ENCODE data around the gene DCAF17.
"Not testable (repeated sequence)": the region's sequence is repeated elsewhere in the genome, so short reads cannot be mapped to it uniquely, and the experiment has no call there.

The DCAF17 gene

DNA sequence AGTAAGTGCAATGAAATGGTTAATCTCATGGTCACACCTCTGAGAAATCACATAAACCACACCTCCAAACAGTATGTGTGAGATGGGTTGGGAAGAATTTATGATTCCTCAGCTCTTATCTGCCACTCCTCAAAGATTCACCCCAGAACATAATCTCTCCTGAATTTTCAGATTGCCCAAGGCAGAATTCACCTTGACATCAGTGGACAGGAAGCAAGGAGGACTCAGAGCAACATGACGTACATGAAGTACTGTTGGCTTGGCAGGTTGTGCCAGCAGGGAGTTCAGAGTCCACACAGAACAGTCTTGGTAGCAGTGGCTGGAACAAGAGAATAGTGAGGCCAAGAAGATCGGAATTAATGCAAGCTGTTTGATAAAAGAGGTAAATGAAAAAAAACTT, 56.6 kb downstream of the DCAF17 start:
- Histone ChIP-seq H3K36me3 (ENCODE audit: control insufficient read depth in 1 of 2, insufficient read depth in 2 of 2, low read length in 2 of 2) (no peaks in the 10 kb centered on the region), H3K27ac (ENCODE audit: low read length) (no peak overlapping the region), H3K4me3 (ENCODE audit: low read depth in 1 of 2, low read length in 2 of 2) (no peak overlapping the region), H3K27me3 (ENCODE audit: low read depth, low read length) (no peaks in the 10 kb centered on the region), H3K9me3 (ENCODE audit: control insufficient read depth in 1 of 2, low read length in 2 of 2) (no peaks in the 10 kb centered on the region), H3K4me1 (ENCODE audit: control insufficient read depth in 1 of 2, insufficient read depth in 2 of 2, low read length in 2 of 2) (no peaks in the 10 kb centered on the region)

DNA sequence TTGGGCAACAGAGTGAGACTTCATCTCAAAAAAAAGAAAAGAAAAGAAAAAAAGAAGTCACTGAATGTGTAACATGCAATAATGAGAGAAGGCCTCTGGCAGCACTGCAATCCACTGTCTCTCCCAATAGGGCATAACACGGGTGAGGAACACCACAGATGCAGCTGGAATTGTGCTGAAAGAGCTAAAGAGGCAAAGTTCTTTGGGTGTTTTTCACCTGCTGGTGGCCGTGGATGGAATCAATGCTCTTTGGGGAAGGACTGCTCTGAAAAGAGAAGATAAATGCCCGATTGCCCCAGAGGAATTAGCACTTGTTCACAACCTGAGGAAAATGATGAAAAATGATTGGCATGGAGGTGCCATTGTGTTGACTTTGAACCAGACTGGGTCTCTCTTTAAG, 57.3 kb downstream of the DCAF17 start:
- Histone ChIP-seq H3K4me3 (ENCODE audit: low read depth in 1 of 2, low read length in 2 of 2) (no peak overlapping the region), H3K4me1 (ENCODE audit: control insufficient read depth in 1 of 2, insufficient read depth in 2 of 2, low read length in 2 of 2) (no peaks in the 10 kb centered on the region), H3K27ac (ENCODE audit: low read length) (no peak overlapping the region), H3K27me3 (ENCODE audit: low read depth, low read length) (no peaks in the 10 kb centered on the region), H3K9me3 (ENCODE audit: control insufficient read depth in 1 of 2, low read length in 2 of 2) (no peaks in the 10 kb centered on the region), H3K36me3 (ENCODE audit: control insufficient read depth in 1 of 2, insufficient read depth in 2 of 2, low read length in 2 of 2) (no peaks in the 10 kb centered on the region)

DNA sequence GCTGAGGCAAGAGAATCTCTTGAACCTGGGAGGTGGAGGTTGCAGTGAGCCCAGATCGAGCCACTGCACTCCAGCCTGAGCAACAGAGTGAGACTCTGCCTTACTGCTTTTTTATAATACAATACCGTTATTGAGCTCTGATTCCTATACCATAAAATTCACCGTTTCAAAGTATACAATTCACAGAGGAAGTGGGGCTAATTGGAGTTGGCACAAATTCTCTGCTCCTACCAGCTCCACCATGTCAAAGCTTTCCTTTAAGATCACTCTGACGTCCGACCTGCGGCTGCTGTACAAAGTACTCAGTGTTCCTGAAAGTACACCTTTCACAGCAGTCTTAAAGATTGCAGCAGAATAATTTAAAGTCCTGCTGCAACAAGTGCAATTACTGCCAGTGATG, 58.6 kb downstream of the DCAF17 start:
- Histone ChIP-seq H3K27me3 (ENCODE audit: low read depth, low read length) (no peaks in the 10 kb centered on the region), H3K9me3 (ENCODE audit: control insufficient read depth in 1 of 2, low read length in 2 of 2) (no peaks in the 10 kb centered on the region), H3K4me3 (ENCODE audit: low read depth in 1 of 2, low read length in 2 of 2) (no peak overlapping the region), H3K36me3 (ENCODE audit: control insufficient read depth in 1 of 2, insufficient read depth in 2 of 2, low read length in 2 of 2) (no peaks in the 10 kb centered on the region), H3K27ac (ENCODE audit: low read length) (no peak overlapping the region), H3K4me1 (ENCODE audit: control insufficient read depth in 1 of 2, insufficient read depth in 2 of 2, low read length in 2 of 2) (no peaks in the 10 kb centered on the region)

DNA sequence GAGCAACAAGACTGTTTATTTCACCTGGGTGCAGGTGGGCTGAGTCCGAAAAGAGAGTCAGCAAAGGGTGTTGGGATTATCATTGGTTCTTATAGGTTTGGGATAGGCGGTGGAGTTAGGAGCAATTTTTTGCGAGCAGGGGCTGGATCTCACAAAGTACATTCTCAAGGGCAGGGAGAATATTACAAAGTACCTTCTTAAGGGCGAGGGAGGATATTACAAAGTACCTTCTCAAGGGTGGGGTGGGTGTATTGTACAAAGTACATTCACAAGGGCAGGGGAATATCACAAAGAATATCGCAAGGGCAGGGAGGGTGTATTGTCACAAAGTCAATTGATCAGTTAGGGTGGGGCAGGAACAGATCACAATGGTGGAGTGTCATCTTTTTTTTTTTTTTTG, 63.6 kb downstream of the DCAF17 start:
- H3K4me1 ChIP-seq (ENCODE audit: control insufficient read depth in 1 of 2, insufficient read depth in 2 of 2, low read length in 2 of 2); H3K27ac ChIP-seq (ENCODE audit: low read length); H3K27me3 ChIP-seq (ENCODE audit: low read depth, low read length); H3K4me3 ChIP-seq (ENCODE audit: low read depth in 1 of 2, low read length in 2 of 2); H3K36me3 ChIP-seq (ENCODE audit: control insufficient read depth in 1 of 2, insufficient read depth in 2 of 2, low read length in 2 of 2); H3K9me3 ChIP-seq (ENCODE audit: control insufficient read depth in 1 of 2, low read length in 2 of 2): not testable (repeated sequence)

DNA sequence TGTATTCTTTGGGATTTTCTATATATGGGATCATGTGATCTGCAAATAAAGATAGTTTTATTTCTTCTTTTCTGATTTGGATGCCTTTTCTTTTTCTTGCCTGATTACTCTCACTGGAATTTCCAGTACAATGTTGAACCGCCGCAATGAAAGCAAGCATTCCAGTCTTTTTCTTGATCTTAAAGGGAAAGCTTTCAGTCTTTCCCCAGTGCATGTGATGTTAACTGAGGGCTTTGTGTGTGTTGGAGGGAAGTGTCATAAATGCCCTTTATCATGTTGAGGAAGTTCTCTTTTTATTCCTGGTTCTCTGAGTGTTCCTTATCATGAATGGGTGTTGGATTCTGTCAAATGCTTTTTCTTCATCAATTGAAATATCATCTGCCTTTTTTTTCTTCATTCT, 71.3 kb downstream of the DCAF17 start:
- Histone ChIP-seq H3K4me3 (ENCODE audit: low read depth in 1 of 2, low read length in 2 of 2) (no peak overlapping the region), H3K9me3 (ENCODE audit: control insufficient read depth in 1 of 2, low read length in 2 of 2) (no peaks in the 10 kb centered on the region), H3K4me1 (ENCODE audit: control insufficient read depth in 1 of 2, insufficient read depth in 2 of 2, low read length in 2 of 2) (no peaks in the 10 kb centered on the region), H3K27ac (ENCODE audit: low read length) (no peak overlapping the region), H3K36me3 (ENCODE audit: control insufficient read depth in 1 of 2, insufficient read depth in 2 of 2, low read length in 2 of 2) (no peaks in the 10 kb centered on the region), H3K27me3 (ENCODE audit: low read depth, low read length) (no peaks in the 10 kb centered on the region)

DNA sequence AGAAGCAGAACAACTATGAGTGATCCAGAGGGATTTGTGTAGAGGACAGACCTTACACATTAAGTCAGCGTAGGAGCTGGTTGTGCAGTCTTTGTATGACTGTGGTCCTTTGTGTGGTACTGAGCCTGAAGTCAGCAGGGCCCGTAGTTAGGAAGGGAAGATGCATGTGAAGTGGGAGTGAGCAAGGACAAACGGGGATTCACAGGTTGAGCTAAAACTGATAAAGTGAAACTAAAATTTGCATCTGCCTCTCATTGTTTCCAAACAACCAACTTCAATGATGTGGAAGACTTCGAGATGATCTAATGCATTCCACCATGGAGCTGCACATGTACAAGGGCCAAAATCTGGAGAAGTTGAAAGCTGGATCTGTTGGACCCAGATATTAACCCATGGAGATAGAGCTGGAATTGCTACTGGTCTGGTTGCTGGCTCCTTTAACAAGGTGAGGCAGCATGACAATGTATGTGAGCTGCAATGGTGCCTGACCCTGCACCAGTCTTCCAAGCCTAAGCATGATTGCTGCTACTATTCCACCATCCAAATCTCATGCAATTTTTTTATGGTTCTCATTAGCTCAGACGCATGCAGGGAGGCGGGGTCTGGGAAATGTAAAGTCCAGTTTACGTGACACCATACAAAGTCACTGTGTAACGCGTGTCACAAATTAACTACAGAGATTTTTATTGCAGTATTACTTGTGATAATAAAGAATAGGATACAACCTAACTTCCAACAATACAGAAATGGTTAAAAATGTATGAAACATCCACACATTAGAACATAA, 76.1 kb downstream of the DCAF17 start:
- Histone ChIP-seq H3K9me3 (ENCODE audit: control insufficient read depth in 1 of 2, low read length in 2 of 2) (no peaks in the 10 kb centered on the region), H3K27me3 (ENCODE audit: low read depth, low read length) (no peaks in the 10 kb centered on the region), H3K27ac (ENCODE audit: low read length) (no peak overlapping the region), H3K4me3 (ENCODE audit: low read depth in 1 of 2, low read length in 2 of 2) (no peak overlapping the region), H3K4me1 (ENCODE audit: control insufficient read depth in 1 of 2, insufficient read depth in 2 of 2, low read length in 2 of 2) (no peaks in the 10 kb centered on the region), H3K36me3 (ENCODE audit: control insufficient read depth in 1 of 2, insufficient read depth in 2 of 2, low read length in 2 of 2) (no peaks in the 10 kb centered on the region)

DNA sequence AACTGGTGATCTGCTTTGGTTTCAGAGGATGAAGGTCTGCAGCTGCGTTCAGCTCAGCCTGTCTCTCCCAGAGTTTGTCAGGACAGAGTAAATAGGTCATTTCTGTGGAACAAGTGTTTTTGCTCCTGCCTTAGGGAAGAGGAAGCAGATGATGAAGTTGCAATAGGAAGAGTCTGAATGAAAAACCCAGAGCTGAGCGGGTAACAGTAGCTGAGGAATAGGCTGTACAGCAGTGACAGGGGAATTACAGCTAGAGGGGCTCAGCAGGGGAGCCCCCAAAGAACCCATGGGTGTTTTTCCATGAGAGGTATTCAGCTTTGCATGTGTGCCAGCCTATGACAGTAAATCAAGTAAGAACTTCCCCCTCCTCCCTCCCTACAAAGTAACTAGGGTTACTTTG, 78.0 kb downstream of the DCAF17 start:
- no peak overlapping the region for H3K27ac ChIP-seq (ENCODE audit: low read length)
- no peaks in the 10 kb centered on the region for H3K9me3 ChIP-seq (ENCODE audit: control insufficient read depth in 1 of 2, low read length in 2 of 2)
- H3K4me1 ChIP-seq (ENCODE audit: control insufficient read depth in 1 of 2, insufficient read depth in 2 of 2, low read length in 2 of 2), result no peaks in the 10 kb centered on the region
- H3K36me3 ChIP-seq (ENCODE audit: control insufficient read depth in 1 of 2, insufficient read depth in 2 of 2, low read length in 2 of 2), result no peaks in the 10 kb centered on the region
- no peak overlapping the region for H3K4me3 ChIP-seq (ENCODE audit: low read depth in 1 of 2, low read length in 2 of 2)
- no peaks in the 10 kb centered on the region for H3K27me3 ChIP-seq (ENCODE audit: low read depth, low read length)

DNA sequence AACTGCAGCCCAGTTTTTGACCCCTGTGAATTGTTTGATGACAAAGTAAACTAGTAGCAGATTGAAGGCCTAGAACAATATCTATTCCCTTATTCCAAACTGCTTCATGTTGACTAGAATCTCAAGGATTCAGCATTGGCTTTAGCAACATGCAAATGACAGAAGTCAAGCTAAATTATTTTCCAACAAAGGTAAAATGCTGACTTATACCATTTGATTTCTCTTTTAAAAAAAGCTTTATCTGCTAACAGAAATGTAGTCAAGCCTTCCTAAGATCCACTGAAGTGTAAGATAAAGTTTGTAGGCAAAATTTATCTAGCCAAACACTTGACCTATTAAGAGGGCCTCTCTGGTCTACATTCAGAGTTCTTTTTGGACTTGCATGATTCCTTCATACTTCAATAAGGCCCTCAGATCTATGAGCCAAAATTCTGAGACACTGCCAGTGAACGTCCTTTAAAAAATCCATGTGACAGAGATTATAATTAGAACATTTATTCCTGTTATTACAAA, 78.7 kb downstream of the DCAF17 start:
- Histone ChIP-seq H3K27me3 (ENCODE audit: low read depth, low read length) (no peaks in the 10 kb centered on the region), H3K36me3 (ENCODE audit: control insufficient read depth in 1 of 2, insufficient read depth in 2 of 2, low read length in 2 of 2) (no peaks in the 10 kb centered on the region), H3K9me3 (ENCODE audit: control insufficient read depth in 1 of 2, low read length in 2 of 2) (no peaks in the 10 kb centered on the region), H3K27ac (ENCODE audit: low read length) (no peak overlapping the region), H3K4me1 (ENCODE audit: control insufficient read depth in 1 of 2, insufficient read depth in 2 of 2, low read length in 2 of 2) (no peaks in the 10 kb centered on the region), H3K4me3 (ENCODE audit: low read depth in 1 of 2, low read length in 2 of 2) (no peak overlapping the region)

DNA sequence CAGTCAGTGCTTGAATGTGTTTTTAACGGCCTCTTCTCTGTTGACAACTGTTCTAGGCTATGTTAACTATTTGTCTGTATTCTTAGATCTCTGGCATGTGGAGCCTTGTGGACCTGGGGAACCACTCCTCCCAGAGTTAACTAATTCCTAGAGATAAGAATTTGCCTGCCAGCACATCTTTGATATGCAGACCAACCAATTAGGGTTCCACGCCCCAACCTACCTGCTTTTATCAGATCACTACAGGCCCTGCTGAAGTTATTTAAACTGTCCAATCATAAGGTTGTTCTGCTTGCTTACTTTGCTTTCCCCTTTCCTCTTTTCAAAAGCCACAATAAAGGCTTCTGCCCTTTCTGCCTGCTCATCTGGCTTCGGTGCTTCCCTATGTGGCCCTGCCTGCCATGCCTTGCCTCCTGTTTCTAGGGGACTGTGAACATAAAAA, 79.7 kb downstream of the DCAF17 start:
- Histone ChIP-seq H3K27me3 (ENCODE audit: low read depth, low read length) (no peaks in the 10 kb centered on the region), H3K9me3 (ENCODE audit: control insufficient read depth in 1 of 2, low read length in 2 of 2) (no peaks in the 10 kb centered on the region), H3K4me3 (ENCODE audit: low read depth in 1 of 2, low read length in 2 of 2) (no peak overlapping the region), H3K27ac (ENCODE audit: low read length) (no peak overlapping the region), H3K36me3 (ENCODE audit: control insufficient read depth in 1 of 2, insufficient read depth in 2 of 2, low read length in 2 of 2) (no peaks in the 10 kb centered on the region), H3K4me1 (ENCODE audit: control insufficient read depth in 1 of 2, insufficient read depth in 2 of 2, low read length in 2 of 2) (no peaks in the 10 kb centered on the region)

DNA sequence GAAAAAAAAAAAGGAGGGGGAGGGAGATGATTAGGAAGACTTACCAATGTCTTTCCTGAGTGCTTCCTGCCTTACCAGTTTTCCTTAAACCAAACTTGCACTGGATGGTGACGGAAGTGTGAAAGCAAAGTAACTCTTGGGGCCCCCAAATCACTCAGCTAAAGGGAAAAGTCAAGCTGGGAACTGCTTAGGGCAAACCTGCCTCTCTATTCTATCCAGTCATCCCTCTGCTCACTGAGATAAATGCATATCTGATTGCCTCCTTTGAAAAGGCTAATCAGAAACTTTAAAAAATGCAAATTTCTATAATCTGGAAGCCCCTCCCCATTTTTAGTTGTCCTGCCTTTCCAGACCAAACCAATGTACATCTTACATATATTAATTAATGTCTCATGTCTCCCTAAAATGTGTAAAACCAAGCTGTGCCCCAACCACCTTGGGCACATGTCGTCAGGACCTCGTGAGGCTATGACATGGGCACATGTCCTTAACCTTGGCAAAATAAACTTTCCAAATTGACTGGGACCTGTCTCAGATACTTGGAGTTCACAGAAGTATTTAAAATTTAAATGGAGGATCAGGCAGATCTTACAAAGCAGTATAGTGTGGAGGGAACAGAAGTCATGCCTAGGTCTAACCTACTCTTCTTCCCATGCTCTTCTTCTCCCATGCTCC, 81.0 kb downstream of the DCAF17 start:
- Histone ChIP-seq H3K27me3 (ENCODE audit: low read depth, low read length) (no peaks in the 10 kb centered on the region), H3K9me3 (ENCODE audit: control insufficient read depth in 1 of 2, low read length in 2 of 2) (no peaks in the 10 kb centered on the region), H3K4me1 (ENCODE audit: control insufficient read depth in 1 of 2, insufficient read depth in 2 of 2, low read length in 2 of 2) (no peaks in the 10 kb centered on the region), H3K36me3 (ENCODE audit: control insufficient read depth in 1 of 2, insufficient read depth in 2 of 2, low read length in 2 of 2) (no peaks in the 10 kb centered on the region), H3K27ac (ENCODE audit: low read length) (no peak overlapping the region), H3K4me3 (ENCODE audit: low read depth in 1 of 2, low read length in 2 of 2) (no peak overlapping the region)

DNA sequence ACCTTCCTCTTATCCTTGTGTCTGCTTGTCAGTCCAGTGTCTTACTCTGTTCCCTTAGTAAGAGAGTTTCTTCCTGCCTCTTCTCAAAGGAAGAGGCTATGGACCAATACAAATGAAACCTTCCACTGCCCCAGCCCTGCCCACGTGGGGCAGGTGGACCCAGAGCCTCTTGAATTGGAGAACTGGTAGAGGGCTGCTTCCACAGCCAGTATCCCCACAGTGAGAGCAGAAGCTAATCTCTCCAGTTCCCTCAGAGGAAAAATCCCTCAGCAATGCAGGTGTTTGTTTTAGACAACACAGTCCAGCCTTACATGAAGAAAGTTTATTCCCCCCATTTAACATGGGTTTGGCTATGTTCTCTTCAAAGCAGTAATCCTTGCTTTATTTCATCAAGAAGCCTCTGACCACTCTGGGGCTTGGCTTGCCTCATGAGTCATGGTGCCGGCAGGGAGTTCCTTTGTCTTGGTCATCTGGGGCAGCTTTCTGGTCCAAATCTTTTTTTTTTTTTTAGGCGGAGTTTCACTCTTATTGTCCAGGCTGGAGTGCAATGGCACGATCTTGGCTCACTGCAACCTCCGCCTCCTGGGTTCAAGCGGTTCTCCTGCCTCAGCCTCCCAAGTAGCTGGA, 81.8 kb downstream of the DCAF17 start:
- Histone ChIP-seq H3K27me3 (ENCODE audit: low read depth, low read length) (no peaks in the 10 kb centered on the region), H3K9me3 (ENCODE audit: control insufficient read depth in 1 of 2, low read length in 2 of 2) (no peaks in the 10 kb centered on the region), H3K4me3 (ENCODE audit: low read depth in 1 of 2, low read length in 2 of 2) (no peak overlapping the region), H3K4me1 (ENCODE audit: control insufficient read depth in 1 of 2, insufficient read depth in 2 of 2, low read length in 2 of 2) (no peaks in the 10 kb centered on the region), H3K27ac (ENCODE audit: low read length) (no peak overlapping the region), H3K36me3 (ENCODE audit: control insufficient read depth in 1 of 2, insufficient read depth in 2 of 2, low read length in 2 of 2) (no peaks in the 10 kb centered on the region)
